SU-DHL-6 (cell line): ENCODE measurements around the gene LSS.

ENCODE experiments used
- H2AFZ ChIP-seq: fragments of 200-600 bp; sonication (generic); 2 replicates; pipeline ENCODE4 v1.6.1; 2014; ENCODE audit warnings: low read depth, mild to moderate bottlenecking, moderate library complexity, mixed read lengths, antibody characterized with exemption, low read length; ENCODE audit not compliant: severe bottlenecking
- H3F3A ChIP-seq: fragments of 200-600 bp; shearing (Covaris generic); 2 replicates; pipeline ENCODE4 v1.6.0; 2016; ENCODE audit warnings: antibody characterized with exemption, mild to moderate bottlenecking; ENCODE audit not compliant: insufficient read depth
- H3K27ac ChIP-seq: fragments of 200-600 bp; sonication (generic); 2 replicates; pipeline ENCODE4 v1.5.1; 2016; ENCODE audit warnings: low read depth, mild to moderate bottlenecking, low read length, moderate library complexity, mixed read lengths
- H3K27me3 ChIP-seq: fragments of 200-600 bp; sonication (generic), shearing (Covaris generic); 2 replicates; pipeline ENCODE4 v1.6.0; 2014; ENCODE audit warnings: mild to moderate bottlenecking, low read length
- H3K36me3 ChIP-seq: fragments of 200-600 bp; sonication (generic); 2 replicates; pipeline ENCODE4 v1.6.1; 2014; ENCODE audit warnings: mild to moderate bottlenecking, low read length, mixed read lengths
- H3K4me2 ChIP-seq: fragments of 300-600, 200-600 bp; shearing (Covaris generic), sonication (generic); 2 replicates; pipeline ENCODE4 v1.6.0; 2014; ENCODE audit warnings: low read length, low read depth, mild to moderate bottlenecking; ENCODE audit not compliant: poor library complexity, severe bottlenecking
- H3K4me3 ChIP-seq: fragments of 200-600 bp; sonication (generic); 2 replicates; pipeline ENCODE4 v1.5.1; 2014; ENCODE audit warnings: antibody characterized with exemption, low read length, mild to moderate bottlenecking, mixed read lengths; ENCODE audit not compliant: insufficient read depth, poor library complexity, severe bottlenecking
- H3K79me2 ChIP-seq: fragments of 200-600 bp; sonication (generic); 2 replicates; pipeline ENCODE4 v1.6.1; 2014; ENCODE audit warnings: mild to moderate bottlenecking, low read length, moderate library complexity; ENCODE audit not compliant: insufficient read depth
- H3K9ac ChIP-seq: fragments of 200-600 bp; sonication (generic); 2 replicates; pipeline ENCODE4 v1.7.0; 2014; ENCODE audit warnings: mild to moderate bottlenecking, low read length
- H3K9me2 ChIP-seq: fragments of 200-600 bp; sonication (generic); replicated peaks from 2 replicates; pipeline ENCODE4 v1.6.1; 2014; ENCODE audit warnings: low read length; ENCODE audit not compliant: insufficient read depth
- H3K9me3 ChIP-seq: fragments of 200-600 bp; sonication (generic); 2 replicates; pipeline ENCODE4 v1.6.1; 2014; ENCODE audit warnings: low read length, mixed read lengths; ENCODE audit not compliant: insufficient read depth
- H4K20me1 ChIP-seq: fragments of 200-600 bp; sonication (generic); 2 replicates; pipeline ENCODE4 v1.6.1; 2014; ENCODE audit warnings: low read depth, mild to moderate bottlenecking, antibody characterized with exemption, low read length, moderate library complexity, mixed read lengths
- EZH2phosphoT487 ChIP-seq: fragments of 200-600 bp; sonication (generic), shearing (Covaris generic); conservative IDR thresholded peaks from 2 replicates; pipeline ENCODE4 v1.6.1; 2018; ENCODE audit warnings: mild to moderate bottlenecking, antibody characterized with exemption, low read length, moderate library complexity, mixed read lengths
- TF ChIP-seq, protein P1 (sequence below): fragments of 200-600 bp; sonication (generic); IDR thresholded peaks from one replicate; pipeline ENCODE4 v1.5.1; 2017; ENCODE audit warnings: antibody characterized with exemption, mild to moderate bottlenecking, low read length, moderate library complexity; ENCODE audit not compliant: insufficient read depth, poor library complexity, severe bottlenecking

The LSS gene

DNA sequence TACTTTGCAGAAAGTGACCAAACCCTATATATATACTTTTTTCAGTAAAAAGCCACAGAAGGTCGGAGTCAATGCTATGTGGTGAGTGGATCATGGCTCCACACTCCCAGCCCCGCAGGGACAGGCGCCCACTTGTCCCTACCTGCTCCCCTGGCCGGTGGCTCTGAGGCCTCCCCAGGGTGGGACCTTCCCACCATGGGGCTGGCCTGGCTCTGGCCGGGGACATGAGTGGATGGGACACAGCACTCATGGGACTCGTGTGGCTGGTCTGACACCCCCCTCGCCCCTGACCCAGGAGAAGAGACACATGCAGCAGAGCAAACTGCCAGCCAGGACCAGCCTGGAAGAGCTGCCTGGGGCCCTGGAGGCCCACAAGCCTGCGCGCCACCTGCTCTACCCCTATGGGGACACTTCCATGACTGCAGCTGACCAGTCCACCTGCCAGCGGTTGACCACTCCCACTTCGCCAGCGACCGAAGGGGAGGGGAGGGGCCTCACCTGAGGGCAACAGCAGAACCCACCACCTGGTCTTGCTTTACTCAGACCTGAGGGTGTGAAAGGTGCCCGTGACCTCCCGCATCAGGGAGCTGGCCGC is 46.5 kb downstream of the LSS start:
- H3K27me3 ChIP-seq = no peaks in the 10 kb centered on the region
- peaks cover 7% of the 10 kb centered on the region; the same call in 1 of the 2 replicates for H3F3A ChIP-seq
- H3K36me3 ChIP-seq = no peaks in the 10 kb centered on the region
- no peaks in the 10 kb centered on the region for H3K79me2 ChIP-seq
- H4K20me1 ChIP-seq = no peaks in the 10 kb centered on the region
- H3K9me3 ChIP-seq = no peaks in the 10 kb centered on the region
- no peak overlapping the region for H3K4me3 ChIP-seq
- no peaks in the 10 kb centered on the region for H3K9me2 ChIP-seq
- TF ChIP-seq EZH2phosphoT487 = no peak
- TF ChIP-seq, protein P1, sequence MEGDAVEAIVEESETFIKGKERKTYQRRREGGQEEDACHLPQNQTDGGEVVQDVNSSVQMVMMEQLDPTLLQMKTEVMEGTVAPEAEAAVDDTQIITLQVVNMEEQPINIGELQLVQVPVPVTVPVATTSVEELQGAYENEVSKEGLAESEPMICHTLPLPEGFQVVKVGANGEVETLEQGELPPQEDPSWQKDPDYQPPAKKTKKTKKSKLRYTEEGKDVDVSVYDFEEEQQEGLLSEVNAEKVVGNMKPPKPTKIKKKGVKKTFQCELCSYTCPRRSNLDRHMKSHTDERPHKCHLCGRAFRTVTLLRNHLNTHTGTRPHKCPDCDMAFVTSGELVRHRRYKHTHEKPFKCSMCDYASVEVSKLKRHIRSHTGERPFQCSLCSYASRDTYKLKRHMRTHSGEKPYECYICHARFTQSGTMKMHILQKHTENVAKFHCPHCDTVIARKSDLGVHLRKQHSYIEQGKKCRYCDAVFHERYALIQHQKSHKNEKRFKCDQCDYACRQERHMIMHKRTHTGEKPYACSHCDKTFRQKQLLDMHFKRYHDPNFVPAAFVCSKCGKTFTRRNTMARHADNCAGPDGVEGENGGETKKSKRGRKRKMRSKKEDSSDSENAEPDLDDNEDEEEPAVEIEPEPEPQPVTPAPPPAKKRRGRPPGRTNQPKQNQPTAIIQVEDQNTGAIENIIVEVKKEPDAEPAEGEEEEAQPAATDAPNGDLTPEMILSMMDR = no peak
- no peak overlapping the region for H2AFZ ChIP-seq
- no peak overlapping the region for H3K9ac ChIP-seq
- no peak overlapping the region for H3K4me2 ChIP-seq
- no peak overlapping the region for H3K27ac ChIP-seq

DNA sequence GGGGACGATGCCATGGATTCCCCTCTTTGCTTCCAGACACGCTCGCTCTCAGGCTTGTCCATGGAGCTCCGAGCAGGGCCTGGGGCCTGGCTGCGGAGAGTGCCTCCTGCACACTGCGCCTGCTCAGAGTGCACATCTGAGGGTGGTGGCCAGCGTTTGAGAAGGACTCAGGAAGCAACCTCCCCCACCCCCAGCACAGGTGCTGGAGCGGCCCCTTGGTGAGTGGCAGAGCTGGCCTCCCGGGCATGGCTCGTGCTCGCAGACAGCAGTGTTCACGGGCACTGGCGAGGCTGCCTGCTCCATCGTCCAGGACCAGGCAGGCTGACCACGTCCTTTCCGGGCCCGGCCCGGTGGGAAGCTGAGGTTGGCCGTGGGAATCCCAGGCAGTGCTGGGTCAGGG is 47.1 kb downstream of the LSS start:
- Histone ChIP-seq H3K9ac (no peak overlapping the region), H4K20me1 (no peaks in the 10 kb centered on the region), H3K9me3 (no peaks in the 10 kb centered on the region), H3F3A (peaks cover 7% of the 10 kb centered on the region; the same call in 1 of the 2 replicates), H2AFZ (no peak overlapping the region), H3K4me3 (no peak overlapping the region), H3K4me2 (no peak overlapping the region), H3K27me3 (no peaks in the 10 kb centered on the region), H3K9me2 (no peaks in the 10 kb centered on the region), H3K79me2 (no peaks in the 10 kb centered on the region), H3K27ac (no peak overlapping the region), H3K36me3 (no peaks in the 10 kb centered on the region)
- TF ChIP-seq, protein P1 = no peak
- TF ChIP-seq EZH2phosphoT487 = no peak

DNA sequence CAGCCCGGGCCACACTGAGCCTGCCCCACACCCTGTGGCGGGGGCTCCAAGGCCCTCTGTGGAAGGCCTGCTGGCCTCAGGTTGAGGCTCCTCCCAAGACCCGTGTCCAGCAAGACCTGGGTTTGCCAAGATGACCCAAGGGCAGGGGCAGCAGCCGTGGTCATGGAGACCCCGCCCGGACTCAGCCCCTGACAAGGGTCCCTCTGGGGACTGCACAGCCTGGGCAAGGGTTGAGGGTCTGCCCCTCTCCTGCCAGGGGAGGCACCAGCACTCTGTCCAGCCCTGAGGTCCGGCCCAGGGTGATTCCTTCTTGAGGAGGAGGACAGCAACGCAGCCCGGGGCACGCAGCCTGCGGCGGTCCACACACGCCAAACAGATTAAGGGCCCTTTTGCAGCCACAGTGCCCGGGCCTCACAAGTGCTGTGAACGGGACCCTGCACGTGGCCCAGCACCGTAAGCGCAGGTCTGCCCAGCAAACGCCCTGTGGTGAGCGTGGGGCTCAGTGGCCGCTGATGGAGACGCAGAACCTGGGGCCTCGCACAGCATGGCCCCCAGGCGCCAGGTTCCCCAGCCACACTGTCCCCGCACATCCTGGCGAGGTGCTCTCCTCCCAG is 47.7 kb downstream of the LSS start:
- H3K4me2 ChIP-seq = no peak overlapping the region
- H3F3A ChIP-seq = peaks cover 7% of the 10 kb centered on the region; the same call in 1 of the 2 replicates
- H2AFZ ChIP-seq = no peak overlapping the region
- no peaks in the 10 kb centered on the region for H3K27me3 ChIP-seq
- no peaks in the 10 kb centered on the region for H3K79me2 ChIP-seq
- no peaks in the 10 kb centered on the region for H4K20me1 ChIP-seq
- no peaks in the 10 kb centered on the region for H3K36me3 ChIP-seq
- TF ChIP-seq, protein P1 = no peak
- no peak for TF ChIP-seq EZH2phosphoT487
- H3K9me2 ChIP-seq = no peaks in the 10 kb centered on the region
- H3K9me3 ChIP-seq = no peaks in the 10 kb centered on the region
- H3K9ac ChIP-seq = no peak overlapping the region
- no peak overlapping the region for H3K4me3 ChIP-seq
- no peak overlapping the region for H3K27ac ChIP-seq
